Tibial nerve (tissue), 4 donors: ENCODE results near the gene KRTAP24-1.

ENCODE experiments used
- EP300 ChIP-seq, 2 donors: sonication (generic); formaldehyde crosslinking; IDR thresholded peaks; one replicate each; pipeline ENCODE4 v1.6.1; 2017; ENCODE audit warnings: antibody characterized with exemption in 2 of 2, mild to moderate bottlenecking in 1 of 2
- POLR2A ChIP-seq, 2 donors: fragments of 450-650 bp; IDR thresholded peaks; one replicate each; pipeline ENCODE4 v1.6.1; 2017; ENCODE audit warnings: antibody characterized with exemption in 2 of 2, mild to moderate bottlenecking in 2 of 2, moderate library complexity in 2 of 2
- TF ChIP-seq, protein P1 (sequence below), 5 experiments: fragments of 200-600 bp in 3 of 5; fragments of 450-650 bp in 2 of 5; sonication (generic) in 3 of 5; IDR thresholded peaks; one replicate each; pipeline ENCODE4 v1.5.1; 2016 to 2019; ENCODE audit warnings: antibody characterized with exemption in 5 of 5, mild to moderate bottlenecking in 3 of 5, moderate library complexity in 2 of 5

DNA sequence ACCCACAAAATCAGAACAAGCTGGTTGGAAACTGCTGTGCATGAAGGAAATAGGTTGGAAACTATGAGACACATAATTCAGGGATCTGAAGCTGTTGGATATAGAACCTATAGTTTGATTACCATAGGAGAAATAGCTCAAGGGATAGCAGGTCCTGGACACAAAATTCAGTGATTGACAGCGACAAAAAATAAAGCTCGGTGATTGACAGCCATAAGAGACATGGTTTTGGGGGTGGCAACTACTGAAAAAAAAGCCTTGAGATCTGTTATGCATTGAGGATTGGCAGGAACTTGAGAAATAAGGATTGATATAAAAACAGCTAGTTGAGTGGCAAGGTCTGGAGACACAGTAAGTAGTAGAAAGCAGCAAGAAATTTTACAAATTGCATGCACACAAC, 6.5 kb upstream of the KRTAP24-1 start, which contains the start of gene KRTAP25-1:
- TF ChIP-seq POLR2A (IDR thresholded peaks at IDR 0.05) (no peak), EP300 (IDR thresholded peaks at IDR 0.05) (no peak)
- TF ChIP-seq, protein P1, sequence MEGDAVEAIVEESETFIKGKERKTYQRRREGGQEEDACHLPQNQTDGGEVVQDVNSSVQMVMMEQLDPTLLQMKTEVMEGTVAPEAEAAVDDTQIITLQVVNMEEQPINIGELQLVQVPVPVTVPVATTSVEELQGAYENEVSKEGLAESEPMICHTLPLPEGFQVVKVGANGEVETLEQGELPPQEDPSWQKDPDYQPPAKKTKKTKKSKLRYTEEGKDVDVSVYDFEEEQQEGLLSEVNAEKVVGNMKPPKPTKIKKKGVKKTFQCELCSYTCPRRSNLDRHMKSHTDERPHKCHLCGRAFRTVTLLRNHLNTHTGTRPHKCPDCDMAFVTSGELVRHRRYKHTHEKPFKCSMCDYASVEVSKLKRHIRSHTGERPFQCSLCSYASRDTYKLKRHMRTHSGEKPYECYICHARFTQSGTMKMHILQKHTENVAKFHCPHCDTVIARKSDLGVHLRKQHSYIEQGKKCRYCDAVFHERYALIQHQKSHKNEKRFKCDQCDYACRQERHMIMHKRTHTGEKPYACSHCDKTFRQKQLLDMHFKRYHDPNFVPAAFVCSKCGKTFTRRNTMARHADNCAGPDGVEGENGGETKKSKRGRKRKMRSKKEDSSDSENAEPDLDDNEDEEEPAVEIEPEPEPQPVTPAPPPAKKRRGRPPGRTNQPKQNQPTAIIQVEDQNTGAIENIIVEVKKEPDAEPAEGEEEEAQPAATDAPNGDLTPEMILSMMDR (IDR thresholded peaks at IDR 0.05), result no peak
